Mesenteric fat pad (tissue), 1 donor: Measurements from ENCODE around the gene TP73. TPM values are rescaled to one million over a fixed set of nuclear protein-coding genes. Genes with fewer than 3 reads are reported as not detected.

ENCODE experiments used
- DNase-seq: peaks from one replicate; pipeline ENCODE4 v3.0.0-alpha.2; 2020; ENCODE audit warnings: low spot score
- total RNA-seq: library from RNA; stranded (reverse); fragmentation: NEBNext Ultra II Directional; extraction: Animal tissue kit (Norgen Biotek cat#: 25700); gene quantifications from one replicate; pipeline ENCODE4 v1.2.1, GENCODE V29; 2021
- donor health status: DM: yes; HTN: yes; CAD: no.

The TP73 gene
- total RNA-seq, 1 donor from 2014 or later, result not detected

DNA sequence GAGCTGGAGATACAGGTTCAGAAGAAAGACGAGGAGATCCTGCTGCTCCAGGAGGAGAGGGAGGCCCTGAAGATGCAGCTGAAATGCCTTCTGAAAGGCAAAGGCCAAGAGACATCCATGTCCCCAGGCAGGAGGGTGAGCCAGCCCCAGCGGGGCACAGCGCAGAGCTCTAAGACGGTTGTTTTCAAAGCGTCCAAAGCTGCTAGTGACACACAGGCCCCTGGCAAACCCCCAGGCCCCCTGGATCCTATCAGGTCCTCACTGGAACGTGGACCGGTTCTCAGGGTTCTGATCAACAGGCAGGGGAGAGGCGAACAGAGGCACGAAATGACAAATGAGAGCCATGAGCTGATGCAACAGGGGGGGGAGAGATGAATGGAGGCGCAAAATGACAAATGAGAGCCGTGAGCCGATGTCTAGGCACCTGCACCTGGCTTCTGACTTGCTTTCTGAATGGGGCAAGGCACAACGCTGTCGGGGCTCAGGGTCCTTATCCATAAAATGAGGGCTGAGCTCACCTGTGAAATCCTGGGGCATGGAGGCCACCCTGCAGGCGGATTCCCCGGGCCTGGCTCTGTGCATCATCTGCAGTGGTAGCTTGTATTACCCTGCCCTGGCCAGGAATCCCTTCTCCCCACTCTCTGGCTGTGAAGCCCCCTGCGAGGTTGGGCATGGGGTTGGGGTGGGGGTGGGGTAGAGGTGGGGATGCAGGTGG lies 109.1 kb downstream of the TP73 start:
- DNase-seq, result no peak

- DNase-seq, result no peak
These were observed 110.0 kb downstream of the TP73 start for GRCh38 chr1:3762151-3762872.

DNA sequence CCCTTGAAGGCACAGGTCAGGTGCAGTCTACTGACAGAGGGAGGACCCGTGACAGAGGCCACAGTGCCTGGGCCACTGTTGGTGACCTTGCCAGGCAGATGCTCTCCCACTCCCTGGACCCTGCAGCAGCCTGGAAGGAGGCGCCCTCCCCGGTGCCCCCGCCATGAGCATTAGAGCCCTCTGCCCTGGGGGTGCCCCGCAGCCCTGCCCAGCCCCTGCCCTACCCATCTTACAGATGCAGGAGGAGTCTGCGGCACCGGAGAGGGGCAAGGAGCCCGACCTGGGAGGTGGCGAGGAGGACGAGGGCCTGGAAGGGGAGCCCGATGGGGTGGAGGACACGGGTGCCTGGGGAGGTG lies 110.5 kb downstream of the TP73 start:
- DNase-seq, result no peak

GRCh38 chr1:3763351-3764125 lies 111.2 kb downstream of the TP73 start:
- no peak for DNase-seq

GRCh38 chr1:3767328-3767925 lies 115.1 kb downstream of the TP73 start:
- no peak for DNase-seq

DNA sequence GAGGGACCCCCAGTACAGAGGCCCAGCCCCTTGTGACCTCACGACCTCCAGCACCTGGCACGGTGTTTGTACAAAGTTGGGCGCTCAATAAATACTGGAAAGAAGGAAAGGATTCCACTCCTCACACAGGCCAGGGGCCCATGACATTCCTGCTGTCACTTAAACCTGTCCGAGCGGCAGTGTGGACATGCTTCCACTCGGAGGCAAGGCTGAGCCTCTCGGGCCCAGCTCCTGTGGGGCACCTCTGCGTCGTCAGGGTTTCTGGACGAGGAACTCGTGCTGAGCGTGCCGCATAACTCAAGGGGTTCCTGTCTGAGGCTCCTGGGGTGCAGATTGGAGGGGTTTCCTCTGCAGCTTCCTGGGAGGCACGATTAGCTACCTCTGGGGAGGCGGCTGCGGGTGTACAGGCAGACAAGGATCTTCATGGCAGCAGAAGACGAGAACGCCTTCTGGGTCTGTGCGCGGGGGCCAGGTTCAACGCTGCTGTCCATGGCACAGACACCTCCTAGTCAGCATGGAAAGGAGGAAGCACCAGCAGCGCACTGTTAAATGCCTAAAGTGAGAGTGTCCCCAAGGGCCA lies 116.6 kb downstream of the TP73 start:
- no peak for DNase-seq

- no peak for DNase-seq
These were observed 117.9 kb downstream of the TP73 start for GRCh38 chr1:3770047-3770765.

- DNase-seq, result no peak
These were observed 119.1 kb downstream of the TP73 start for GRCh38 chr1:3771108-3772026.

- DNase-seq, result no peak
These were observed 119.9 kb downstream of the TP73 start for GRCh38 chr1:3772027-3772714.

DNA sequence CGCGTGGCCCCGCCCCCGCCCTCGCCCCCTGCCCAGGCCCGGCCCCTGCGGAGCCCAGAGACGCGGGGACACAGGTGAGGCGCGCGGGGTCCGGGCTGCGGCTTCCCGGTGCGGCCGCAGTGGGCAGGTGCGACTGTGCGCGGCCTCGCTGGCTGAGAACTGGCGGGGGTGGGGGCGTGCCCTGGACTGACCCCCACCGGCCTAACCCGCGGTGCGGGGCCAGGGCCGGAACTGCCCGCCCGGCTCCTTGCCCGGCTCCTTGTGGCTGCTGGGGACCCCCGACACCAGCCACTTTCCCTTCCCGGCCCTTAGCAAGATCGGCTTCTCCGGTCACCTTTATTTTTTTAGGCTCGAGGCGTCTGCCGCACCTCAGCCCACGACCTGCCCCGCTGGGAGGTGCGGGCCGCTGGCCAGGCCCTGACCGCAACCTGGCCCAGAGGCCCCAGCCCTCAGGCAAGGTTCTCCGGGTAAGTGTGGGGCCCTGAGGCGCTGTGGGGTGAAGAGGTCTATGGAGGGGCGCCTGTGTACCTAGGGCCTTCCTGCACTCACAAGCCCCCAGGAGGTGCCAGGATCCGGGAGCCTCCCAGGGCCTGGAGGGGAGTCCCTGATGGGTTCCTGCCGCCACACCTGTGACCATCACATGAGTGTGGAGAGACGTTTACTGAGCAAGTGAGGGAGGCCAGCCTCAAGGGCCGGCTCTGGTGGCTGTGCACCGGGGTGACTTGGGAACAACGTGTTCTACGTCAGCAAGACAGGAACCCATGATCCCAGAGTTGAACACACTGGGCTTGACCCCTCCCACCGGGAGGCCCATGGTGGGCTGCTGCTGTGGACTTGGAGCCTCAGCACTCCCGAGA lies 120.6 kb downstream of the TP73 start, which contains the start of gene SMIM1:
SMIM1 (plus strand) TSS at position 35 of the 857 bp plus-strand sequence. CDS start 2,625 bp downstream, outside the sequence.
- DNase-seq, result no peak

- DNase-seq, result no peak
These were observed 121.4 kb downstream of the TP73 start for GRCh38 chr1:3773572-3774275.

GRCh38 chr1:3774276-3774945 lies 122.1 kb downstream of the TP73 start:
- DNase-seq, result no peak

DNA sequence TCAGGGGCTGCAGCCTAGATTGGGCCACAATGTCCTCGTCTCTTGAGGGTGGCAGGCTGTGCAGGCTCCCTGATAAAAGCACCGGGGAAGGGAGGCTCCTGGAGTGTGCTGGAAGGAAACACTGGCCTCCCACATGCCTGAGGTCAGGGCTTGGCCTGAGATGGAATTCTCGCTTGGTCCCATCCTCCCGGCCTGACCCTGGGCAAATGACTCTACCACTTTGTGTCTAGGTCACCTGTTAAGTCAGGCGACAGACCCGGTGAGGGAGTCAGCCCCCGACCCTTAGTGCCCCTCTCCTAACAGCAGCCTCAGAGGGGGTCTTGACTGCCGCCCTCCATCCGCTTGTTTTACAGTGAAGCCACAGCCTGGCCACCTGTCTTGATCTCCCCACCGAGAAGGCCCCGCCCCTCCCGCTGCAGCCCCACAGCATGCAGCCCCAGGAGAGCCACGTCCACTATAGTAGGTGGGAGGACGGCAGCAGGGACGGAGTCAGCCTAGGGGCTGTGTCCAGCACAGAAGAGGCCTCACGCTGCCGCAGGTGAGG lies 122.7 kb downstream of the TP73 start:
- no peak for DNase-seq

GRCh38 chr1:3775490-3776230 lies 123.3 kb downstream of the TP73 start:
- no peak for DNase-seq

DNA sequence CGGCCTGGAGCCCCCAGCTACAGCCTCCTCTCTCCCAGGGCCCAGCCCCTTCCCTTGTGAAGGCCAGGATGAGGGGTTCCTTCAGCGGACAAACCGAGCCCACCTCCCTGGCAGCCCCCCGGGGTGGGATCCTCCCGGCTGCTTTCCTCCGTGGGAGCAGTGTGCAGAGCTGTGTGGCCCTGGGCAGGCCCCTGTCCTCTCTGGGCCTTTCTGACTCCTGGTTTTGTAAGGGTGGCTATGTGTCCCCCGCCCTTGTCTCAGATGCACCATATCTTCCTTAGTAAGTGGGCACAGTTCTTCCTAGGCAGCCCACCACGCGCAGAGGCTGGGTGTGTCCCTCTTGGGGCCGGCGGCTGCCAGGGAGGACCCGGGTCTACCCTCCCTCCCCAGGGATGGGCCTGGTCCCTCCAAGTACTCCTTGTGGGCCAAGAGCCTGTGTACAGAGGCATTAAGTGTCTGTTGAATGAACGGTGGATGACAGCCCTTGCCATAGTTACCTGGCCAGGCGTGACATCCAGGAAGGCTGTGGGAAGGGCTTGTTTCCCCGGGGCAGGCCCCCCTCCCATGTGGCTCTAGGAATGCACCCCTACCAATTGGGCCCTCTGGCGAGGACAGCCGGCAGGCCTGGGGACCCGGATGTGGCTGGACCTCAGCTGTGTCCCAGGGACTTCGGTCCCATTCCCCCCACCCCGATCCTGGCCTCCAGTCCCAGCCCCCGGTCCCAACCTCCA lies 124.1 kb downstream of the TP73 start:
- no peak for DNase-seq
